Globus pallidus (tissue), 1 donor: ENCODE results near the gene ZC3H8.

Experiments
- DNase-seq: peaks from one replicate; pipeline ENCODE4 v3.0.0-alpha.2; 2015; ENCODE audit warnings: low spot score

Gene ZC3H8

GRCh38 chr2:112195167-112195766 lies 59.6 kb downstream of the ZC3H8 start:
- no peak for DNase-seq

- no peak for DNase-seq
Observed at GRCh38 chr2:112194482-112194881, 60.4 kb downstream of the ZC3H8 start.

DNA sequence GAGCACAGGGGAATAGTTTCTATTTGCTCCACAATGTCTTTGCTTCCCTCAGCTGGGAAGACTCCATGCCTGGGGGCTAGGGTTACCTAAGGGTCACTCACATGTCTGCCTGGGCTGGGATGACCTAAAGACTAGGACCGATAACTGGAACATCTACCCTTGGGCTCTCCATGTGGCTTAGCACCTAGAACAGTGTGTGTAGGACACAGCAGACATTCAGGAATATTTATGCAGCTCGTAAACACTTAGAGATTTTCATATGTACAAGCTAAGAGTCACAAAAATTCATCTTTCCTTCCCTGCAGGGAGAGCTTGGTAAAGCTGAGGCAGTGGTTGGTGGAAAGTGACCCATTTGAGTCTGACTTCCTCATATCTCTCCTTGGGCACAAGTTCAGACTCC lies 60.8 kb downstream of the ZC3H8 start:
- no peak for DNase-seq

DNA sequence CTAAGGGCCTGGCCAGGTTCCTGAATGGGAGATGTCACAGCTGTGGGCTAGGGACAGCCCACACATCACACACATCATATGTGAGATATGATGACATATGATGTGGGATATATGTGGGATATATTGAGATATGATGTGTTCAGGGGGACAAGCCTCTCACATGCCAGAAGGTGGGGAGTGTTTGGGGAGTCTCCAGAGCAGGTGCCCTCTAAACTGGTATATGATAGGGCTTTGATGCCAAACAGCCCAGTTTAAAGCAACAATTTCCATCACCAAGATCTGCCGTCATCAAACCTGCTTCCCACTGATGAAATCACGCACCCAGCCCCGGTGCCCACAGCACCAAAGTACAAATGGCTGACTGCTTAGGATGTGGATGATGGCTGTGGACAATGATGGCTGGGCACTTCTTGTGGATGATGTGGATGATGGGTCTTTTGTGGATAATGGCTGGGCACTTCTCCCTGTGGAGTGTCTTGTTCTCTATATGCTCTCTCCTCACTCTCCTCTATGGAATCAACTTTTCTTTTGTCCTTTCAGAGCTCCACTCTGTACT lies 65.8 kb downstream of the ZC3H8 start:
- DNase-seq: no peak

DNA sequence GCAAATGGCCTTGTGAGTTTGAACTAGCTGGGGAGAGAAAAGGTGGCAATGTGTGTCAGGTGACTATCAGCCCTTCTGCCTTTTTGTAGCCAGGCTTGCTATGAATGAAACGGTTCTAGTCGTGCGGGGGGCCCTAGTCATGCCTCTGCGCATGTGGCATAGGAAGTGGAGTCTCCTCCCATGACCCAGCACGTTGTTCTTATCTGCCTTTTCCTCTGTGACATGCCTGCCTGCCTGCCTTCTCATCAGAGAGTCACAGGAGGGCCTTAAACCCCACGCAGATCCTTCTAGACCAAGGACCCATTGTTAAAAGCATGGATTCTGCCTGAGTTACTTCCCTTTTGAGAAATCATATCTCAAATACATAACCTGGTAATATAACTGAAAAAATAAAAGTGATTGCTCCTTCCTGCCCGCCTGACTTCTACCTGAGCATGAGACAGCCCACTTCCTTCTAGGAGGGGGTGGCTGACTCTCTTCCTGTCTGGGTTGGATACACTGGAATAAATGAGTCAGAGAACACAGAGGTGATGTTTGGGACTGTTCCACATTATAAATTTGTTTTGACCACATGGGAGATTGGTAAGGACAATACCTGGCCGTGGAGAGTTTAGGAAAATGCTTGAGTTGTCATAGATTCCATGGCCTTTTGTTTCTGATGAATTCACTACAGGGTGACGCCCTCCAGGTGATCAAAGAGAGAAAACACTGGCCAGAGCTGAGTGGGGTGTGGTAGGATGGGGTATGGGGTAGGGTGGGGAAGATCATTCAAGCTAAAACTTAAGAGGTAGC lies 66.8 kb downstream of the ZC3H8 start:
- no peak for DNase-seq

- no peak for DNase-seq
Observed at GRCh38 chr2:112187046-112187715, 67.7 kb downstream of the ZC3H8 start.

GRCh38 chr2:112185131-112185530 lies 69.7 kb downstream of the ZC3H8 start:
- no peak for DNase-seq

DNA sequence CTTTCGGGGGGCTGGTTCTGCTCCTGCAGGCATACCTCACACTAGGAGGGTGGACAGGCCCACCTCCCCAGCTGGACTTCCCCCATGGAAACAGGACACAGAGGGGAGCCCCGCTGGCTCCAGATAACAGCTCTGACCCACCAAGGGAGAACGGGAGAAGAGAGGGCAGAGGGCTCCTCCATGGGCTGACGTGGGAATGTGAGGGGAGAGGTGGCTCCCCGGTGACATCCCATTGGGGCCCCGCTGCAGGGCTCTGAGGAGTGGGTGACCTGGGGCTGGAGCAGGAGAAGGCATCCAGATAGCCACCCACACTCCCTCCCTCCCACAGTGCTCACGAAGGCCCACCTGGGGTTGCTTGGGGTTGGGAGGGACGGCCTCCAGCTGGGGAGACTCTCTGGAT lies 70.7 kb downstream of the ZC3H8 start:
- no peak for DNase-seq

DNA sequence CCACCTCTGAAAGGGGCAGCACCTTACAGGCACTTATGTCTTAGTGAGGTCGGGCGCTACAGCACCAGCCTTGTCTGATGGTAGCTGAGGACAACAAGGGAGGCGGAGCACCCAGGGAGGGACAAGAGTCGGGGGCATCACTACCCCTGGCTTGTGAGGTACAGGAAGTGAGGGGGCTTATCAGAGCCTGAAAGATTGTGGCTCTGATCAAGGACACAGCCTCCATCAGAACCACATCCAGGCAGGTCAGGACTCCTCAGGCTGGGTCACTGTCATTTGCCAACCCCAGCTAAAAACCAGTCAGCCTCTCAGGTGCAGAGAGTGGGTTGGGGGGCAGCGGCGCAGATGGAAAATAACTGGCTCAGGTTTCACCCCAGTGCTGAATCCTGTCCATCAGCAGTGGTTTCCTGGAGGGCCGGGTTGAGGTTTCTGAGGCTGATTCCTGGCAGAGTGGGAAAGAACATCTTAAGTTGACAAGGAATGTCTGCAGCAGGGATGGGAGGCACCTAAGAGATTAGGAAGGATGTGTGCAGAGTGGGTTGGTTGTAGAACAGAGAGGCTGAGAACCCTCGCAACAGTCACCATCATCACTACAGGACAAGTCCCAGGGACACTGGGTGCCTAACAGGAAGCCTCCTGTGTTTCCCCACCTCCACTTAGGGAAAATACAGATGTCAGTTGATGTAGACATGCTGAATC lies 71.4 kb downstream of the ZC3H8 start:
- DNase-seq: no peak

DNA sequence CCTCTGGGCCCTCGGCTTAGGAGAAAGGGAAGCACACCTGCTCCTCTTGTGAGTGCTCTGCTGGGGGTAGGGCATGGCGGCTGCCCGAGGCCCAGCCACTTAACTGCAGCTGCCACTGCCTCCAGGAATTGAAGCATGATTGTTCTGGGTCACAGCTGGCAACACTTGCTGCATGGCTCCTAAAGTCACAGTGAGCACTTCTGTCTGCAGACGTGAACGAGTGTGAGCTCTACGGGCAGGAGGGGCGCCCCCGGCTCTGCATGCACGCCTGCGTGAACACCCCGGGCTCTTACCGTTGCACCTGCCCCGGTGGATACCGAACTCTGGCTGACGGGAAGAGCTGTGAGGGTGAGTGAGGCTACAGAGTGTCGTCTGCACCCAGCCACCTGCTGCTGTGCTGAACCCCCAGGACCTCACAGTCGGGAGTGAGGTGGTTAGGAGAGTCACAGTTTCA lies 72.2 kb downstream of the ZC3H8 start:
- no peak for DNase-seq

DNA sequence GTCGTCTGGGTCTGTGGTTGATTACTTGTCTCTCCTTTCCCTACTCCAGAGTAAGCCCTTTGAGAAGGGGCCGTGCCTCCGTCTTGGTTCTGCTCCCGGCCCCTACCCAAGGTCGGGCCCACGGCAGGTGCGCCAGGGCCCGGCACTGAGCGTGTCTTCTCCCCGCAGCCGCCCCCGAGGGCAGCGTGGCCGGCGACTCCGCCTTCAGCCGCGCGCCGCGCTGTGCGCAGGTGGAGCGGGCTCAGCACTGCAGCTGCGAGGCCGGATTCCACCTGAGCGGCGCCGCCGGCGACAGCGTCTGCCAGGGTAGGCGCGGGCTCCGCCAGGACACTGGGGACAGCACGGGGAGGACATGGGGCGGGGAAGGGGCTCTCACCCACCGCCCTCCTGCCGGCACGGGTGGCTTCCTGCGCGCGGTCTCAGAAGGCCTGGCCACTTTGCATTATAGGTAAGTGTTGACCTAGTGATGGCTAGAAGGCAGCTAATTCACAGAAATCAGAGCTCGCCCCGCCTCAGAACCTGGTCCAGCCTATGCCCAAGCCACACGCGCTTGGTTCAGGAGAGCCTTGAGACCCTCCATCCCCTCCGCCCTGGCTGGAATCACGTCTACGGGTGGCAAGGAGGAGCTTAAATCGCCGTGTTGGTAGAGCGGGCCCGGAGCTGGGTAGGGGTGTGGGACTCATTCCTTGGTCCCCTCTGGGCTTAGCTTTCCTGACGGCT lies 73.1 kb downstream of the ZC3H8 start:
- DNase-seq: no peak

- no peak for DNase-seq
Observed at GRCh38 chr2:112175958-112176573, 78.8 kb downstream of the ZC3H8 start.

GRCh38 chr2:112175333-112175732 lies 79.5 kb downstream of the ZC3H8 start:
- DNase-seq: no peak

DNA sequence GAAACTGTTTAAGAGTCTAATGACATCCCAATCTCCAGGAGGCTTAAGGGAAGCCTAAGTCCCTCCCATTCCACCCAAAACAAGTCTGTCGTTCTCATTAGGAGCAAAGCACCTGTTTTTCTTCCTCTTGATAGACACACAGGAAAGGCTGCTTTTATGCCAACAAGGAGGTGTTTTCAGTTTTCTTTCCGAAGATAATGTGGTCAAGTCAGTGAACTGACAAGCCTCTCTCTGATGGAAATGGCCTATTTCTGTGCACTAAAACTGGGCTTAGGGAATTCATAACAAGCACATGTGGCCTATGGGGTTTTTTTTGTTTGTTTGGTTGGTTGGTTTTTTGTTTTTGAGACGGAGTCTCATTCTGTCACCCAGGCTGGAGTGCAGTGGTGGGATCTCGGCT lies 80.5 kb downstream of the ZC3H8 start:
- no peak for DNase-seq

- no peak for DNase-seq
Observed at GRCh38 chr2:112173646-112174319, 81.1 kb downstream of the ZC3H8 start.

- no peak for DNase-seq
Observed at GRCh38 chr2:112170495-112170894, 84.3 kb downstream of the ZC3H8 start.

GRCh38 chr2:112168422-112169124 lies 86.3 kb downstream of the ZC3H8 start:
- DNase-seq: no peak

DNA sequence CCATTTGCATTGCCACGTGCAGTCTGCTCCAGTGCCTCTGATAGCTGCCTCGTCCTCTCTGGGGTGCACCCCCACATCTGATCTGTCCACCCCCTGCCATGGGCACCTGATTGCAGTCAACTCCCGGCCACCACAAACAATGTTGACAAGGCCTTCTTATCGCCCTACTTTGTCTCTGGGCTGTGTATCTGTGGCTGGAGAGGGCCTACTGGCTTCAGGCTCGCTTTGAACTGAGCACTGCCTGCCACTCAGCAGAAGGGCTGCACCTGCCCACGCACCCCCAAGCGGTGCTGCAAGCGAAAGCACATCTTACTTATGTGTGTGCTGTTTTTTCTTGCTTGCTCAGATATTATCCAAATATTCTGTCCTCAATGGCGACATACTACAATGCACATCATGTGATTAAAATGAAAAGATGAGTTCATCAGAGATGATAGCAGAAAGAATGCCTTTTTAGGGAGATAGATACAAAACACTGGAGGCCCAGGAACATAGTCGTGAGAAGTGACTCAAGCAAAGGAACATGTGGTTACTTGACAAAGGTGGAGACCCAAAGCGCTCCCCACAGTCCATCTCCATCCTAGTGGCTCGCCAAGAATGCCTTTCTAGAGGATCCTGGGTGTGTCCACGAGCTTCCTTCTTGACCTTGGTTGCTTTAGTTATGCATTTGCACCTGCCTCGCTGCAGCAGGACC lies 87.9 kb downstream of the ZC3H8 start:
- DNase-seq: no peak

DNA sequence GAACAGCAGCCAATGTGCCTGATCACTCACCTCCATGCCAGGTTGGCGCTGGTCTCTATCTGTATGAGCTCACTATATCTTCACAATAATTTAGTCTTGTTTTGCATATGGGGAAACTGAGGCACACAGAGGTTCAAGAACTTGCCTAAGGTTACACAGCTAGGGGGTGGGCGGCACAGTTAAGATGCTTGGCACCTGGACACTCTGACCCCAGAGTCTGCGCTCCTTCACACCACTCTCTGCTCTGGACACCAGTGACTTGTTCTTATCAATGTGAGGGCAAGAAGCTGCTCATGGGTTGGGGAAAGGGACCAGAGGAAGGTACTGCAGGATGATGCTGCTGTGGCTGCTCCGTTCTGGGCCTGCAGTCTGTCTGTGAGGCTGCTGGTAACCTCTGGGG lies 89.5 kb downstream of the ZC3H8 start:
- no peak for DNase-seq
